KBM-7 (cell line): Measurements from ENCODE around the gene KASH5.

Experiments
- DNase-seq: peaks from one replicate; pipeline ENCODE4 v3.0.0-alpha.2; 2015
- in situ Hi-C: fragments of 300-500 bp; cut with MboI; formaldehyde crosslinking; loops from 2 replicates; pipeline ENCODE4 v1.14.3; 2020; ENCODE audit warnings: low sequenced_read_pairs, low pct_unique_long_range_greater_than_20kb, mixed read lengths

Gene KASH5

DNA sequence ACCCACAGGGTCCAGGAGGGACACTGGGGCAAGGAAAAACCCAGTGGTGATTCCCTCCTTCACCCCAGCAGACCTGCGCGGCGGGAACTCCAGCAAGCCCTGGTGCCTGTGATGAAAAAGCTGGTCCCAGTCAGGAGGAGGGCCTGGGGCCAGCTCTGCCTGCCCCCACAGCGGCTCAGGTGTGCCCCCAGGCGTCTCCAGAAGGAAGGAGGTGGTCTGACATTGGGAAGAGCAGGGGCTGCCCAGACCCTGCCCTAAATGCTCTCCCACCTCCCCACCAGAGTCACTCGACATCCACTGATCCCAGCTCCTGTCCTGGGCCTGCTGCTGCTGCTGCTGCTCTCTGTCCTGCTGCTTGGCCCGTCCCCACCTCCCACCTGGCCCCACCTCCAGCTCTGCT lies 29.0 kb downstream of the KASH5 start:
- in situ Hi-C loops, result no loop called here

DNA sequence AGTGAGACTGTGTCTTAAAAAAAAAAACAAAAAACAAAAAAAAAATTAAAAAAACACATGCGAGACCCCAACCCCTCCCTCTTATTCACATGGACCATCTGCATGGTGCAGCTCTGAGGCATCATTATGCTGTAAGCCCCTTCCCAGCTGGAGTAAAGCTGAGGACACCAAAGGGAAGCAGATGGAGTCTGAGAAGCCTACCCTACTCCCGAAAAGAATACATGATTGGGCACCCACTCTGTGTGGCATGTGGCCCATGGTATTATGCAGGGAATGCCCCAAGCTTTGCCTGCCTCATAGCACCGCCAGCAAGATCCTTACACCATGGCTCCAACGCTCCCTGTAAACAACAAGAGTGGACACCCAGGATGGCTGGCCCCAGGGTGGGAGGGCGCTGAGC lies 30.5 kb downstream of the KASH5 start:
- DNase-seq, result no peak

More for the DNA sequence above, 29.0 kb downstream of the KASH5 start:
- DNase-seq, result no peak

DNA sequence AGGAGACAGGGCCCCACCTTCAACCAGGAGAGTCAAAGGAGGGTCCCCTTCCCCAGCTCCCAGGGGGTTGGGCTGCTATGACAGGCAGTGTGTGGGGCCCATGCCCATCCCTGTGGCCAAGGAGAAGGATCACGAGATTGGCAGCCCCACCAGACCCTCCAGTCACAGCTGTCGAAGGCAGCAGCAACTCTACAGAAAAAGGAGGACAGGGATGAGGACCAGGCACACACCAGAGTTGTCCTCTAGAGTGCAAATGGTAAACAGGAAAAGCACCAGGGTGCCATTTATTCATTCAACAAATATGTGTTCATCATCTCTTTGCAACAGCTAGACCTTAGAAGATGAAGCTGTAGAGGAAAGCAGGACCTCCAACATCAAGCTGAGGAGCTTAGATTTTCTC lies 31.1 kb downstream of the KASH5 start:
- DNase-seq, result no peak
- in situ Hi-C loops, result no loop called here

More for the DNA sequence above, 30.5 kb downstream of the KASH5 start:
- in situ Hi-C loops, result no loop called here

DNA sequence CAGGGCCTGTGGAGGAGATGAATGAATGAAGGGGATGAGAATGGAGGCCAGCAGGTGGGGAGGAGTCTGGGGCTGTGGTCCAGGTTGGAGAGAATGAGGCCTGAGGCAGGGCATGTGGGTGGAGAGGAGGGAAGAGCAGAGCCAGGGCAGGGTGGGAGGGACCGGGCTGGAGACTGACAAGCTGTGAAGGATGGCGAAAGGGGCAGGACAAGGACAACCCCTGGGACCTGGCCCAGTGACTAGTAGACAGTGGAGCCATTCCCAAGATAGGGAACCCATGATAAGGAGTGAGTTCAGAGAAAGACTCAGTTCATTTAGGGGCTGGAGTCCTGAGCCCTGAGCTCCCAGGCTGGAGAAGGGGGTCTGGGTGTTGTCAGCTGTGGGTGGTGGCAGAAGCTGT lies 32.2 kb downstream of the KASH5 start:
- in situ Hi-C loops, result no loop called here
- no peak for DNase-seq

DNA sequence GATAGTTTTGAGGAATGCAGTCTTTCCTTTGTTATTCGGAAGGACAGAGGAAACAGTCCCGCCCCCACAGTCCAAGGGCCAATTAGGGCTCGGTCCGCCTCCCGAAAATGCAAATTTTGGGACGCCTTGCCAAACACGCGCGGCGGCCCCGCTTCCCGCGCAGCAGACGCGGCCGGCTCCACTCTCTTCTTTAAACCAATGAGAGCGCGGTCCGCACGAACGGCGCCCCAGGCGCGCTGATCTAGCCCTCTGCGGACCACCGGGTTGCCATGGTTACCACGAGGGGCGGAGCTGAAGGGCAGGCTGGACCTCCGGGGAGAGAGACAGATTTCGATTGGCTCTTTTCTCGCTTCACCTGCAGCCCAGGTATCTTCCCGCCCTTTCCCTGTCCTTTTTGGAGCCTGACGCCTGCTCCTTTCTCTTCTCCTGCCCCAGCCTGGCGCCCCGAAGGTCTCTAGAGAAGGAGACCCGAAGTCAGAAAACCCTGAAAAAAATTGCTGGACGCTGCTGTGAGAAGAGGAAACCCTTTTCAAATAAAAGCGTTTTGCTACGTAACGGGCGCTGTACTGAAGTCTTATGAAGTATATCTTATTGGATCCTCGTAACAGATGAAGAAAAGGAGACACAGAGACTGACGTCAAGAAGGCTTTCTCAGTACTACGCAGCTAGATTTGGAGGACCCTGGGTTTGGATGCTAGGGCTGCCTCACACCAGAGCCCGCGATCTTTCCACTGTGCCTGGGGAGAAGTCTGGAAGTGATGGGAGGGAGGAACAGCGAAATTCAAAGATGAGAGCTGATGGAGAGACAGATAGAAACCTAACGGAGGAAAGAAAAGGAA lies 33.2 kb downstream of the KASH5 start:
- peak; percentile 77 for DNase-seq
- in situ Hi-C loops, result no loop called here

DNA sequence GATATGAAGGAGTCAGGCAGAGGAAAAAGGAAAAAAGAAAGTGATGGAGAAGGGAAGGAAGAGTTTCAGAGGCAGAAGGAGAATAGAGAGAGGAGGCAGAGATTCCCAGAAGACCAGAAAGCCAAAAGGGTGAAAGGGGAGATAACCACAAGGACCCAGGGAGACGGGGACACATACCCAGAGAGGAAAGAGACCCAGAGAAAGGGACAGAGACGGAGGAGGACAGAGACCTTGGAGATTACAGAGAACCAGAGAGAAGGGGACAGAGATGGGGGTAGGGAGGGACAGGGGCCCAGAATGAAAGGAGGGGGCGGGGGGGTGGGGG lies 33.8 kb downstream of the KASH5 start:
- in situ Hi-C loops, result no loop called here
- DNase-seq, result no peak

DNA sequence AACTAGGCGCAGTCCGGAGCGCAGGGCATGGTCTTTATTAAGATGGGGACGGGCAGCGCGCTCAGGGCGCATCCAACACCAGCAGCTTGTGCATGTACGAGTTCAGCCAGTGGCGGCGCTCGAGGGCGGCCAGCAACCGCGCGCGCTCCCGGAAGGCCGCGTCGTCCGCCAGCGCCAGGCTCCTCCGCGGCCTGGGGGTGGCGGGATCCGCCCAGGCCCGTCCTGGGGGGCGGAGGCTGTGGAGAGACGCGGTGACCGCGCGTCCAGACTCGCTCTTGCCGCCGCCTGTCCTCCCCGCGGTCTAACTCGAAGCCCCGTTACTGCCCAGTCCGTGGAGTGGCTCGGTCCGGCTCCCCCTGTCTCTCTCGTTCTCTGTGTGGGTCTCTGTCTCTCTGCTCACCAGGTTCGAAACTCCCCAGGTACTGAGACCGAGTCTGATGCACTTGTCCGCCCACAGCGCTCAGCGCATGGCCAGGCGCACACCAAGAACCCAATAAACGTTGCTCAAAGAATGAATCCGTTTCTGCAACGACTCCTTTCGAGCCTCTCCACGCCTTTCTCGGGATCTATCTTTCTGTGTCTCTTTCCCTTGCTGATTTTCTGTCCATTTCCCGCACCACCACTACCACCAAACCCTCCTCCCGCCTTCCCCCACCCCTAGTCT lies 34.5 kb downstream of the KASH5 start:
- in situ Hi-C loops, result no loop called here
- peak; percentile 78 for DNase-seq

DNA sequence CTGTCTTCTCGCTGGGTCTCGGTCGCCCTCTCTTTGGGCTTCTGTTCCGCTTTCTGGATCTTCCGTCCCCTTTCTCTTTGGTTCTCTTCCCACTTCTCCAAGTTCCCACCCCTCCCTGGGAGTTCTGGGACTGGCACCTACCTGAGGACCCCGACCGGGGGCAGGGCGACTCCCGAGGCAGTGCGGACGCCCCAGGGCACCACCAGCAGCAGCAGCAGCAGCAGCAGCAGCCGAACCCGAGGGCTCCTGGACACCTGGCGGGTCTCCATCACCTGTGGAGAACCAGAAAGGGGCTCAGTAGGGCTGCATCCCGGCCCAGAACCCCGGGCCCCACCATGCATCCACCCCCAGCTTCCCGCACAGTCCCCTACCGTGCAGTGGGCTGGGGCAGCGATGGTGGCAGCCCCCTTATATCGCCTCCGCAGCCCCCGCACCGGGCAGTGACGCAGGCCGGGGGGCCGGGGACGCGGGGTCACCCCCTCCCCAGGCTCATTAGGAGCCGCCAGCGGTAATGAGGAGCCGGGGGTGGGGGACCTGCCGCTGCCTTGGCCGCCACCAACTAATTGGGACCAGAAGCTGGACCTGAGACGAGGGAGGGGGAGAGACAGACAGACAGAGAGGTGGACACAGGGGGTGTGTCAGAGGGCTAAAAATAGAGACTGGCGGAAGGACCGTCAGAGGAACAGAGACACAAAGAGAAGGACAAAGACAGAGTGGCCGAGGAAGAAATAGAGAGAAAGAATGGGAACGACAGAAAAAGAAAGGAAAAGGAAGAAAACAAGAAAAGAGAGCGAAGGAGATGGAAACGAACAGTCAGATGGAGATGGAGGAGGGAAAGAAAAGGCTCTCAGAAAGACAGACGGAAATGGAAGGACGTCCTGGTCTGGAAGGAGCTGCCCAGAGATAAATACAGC lies 35.3 kb downstream of the KASH5 start, which contains the start of gene PTH2:
Gene PTH2 (minus strand): TSS at position 371 of the 914 bp plus-strand sequence. CDS start 102 bp downstream, at position 269.
- DNase-seq, result no peak
- in situ Hi-C loops, result no loop called here

DNA sequence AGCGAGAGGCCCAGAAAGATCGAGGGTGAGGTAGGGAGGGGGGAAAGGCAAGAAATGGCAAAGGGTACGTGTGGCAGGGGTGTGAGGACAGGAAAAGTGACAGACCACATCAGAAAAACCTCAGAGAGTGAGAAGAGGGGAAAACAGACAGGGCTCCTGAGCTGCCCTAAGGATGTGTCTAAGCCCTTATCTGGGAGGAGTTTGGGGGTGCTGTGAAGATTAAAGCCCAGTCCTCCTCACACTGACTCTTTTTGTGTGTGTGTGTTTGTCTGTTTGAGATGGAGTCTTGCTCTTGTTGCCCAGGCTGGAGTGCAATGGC lies 35.9 kb downstream of the KASH5 start:
- in situ Hi-C loops, result no loop called here
- DNase-seq, result no peak

DNA sequence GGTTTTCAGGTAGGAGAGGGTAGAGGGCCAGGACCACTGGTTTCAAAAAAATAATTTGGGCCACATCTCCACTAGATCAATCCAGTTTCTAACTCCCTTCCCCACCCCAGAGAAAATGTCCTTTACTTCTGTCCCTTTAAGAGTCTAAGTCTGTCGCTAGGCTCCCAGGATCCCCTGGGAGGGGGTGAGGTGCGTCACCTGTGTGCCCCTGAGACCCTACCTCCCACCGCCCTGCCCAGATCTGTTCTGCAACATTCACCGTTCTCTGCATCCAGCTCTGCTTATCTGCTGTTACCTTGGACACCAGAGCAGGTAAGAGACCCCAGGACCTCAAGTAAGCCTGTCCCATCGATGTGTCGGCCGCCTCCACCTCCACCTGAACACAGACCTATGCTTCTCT lies 37.1 kb downstream of the KASH5 start, which contains the start of gene GFY:
Gene GFY (plus strand): TSS at position 211 of the 400 bp plus-strand sequence. CDS start 1,043 bp downstream, outside the sequence.
- in situ Hi-C loops, result no loop called here
- no peak for DNase-seq

DNA sequence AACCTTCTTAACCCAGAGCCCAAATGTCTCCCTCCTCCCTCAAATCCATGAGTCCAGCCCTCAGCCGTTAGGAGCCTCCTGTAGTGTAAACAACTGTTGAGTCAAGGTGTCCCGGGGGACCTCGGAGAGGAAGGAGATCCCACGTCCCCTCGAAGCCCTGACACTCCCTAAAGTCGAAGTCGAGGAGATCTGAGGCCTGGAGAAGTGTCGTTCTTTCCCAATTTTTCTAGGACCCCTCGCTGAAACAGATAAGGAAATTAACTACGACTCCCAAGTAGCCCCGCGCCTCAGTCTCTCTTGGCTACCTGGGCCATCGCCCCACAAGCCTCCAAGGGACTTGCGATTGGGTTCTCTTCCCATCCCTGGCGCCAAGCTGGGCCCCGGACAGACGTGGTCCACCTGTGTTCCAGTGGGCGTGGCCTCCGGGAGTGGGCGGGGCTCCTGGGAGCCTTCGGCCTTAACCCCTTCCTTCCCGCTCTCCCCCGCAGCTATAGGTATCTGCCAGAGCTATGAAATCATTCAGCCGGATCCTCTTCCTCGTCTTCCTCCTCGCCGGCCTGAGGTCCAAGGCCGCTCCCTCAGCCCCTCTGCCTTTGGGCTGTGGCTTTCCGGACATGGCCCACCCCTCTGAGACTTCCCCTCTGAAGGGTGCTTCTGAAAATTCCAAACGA lies 38.0 kb downstream of the KASH5 start:
- DNase-seq, result peak; percentile 51
- in situ Hi-C loops, result no loop called here

DNA sequence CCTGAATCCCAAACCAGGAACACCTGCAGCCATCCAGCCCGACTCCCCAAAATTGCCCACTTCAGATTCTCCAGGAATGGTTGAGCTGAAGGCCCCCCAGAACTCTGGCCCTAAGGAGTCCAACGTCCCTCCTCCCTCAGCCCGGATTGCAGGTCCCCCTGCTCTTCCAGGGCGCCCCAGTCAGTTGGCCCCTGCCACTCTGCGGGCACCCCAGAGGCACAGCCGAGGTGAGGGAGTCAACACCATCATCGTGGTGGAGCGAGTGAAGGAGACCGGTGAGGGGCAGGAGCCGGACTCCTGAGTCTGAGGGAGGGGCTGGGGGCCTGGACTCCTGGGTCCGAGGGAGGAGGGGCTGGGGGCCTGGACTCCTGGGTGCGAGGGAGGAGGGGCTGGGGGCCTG lies 39.3 kb downstream of the KASH5 start:
- DNase-seq, result no peak
- in situ Hi-C loops, result no loop called here

DNA sequence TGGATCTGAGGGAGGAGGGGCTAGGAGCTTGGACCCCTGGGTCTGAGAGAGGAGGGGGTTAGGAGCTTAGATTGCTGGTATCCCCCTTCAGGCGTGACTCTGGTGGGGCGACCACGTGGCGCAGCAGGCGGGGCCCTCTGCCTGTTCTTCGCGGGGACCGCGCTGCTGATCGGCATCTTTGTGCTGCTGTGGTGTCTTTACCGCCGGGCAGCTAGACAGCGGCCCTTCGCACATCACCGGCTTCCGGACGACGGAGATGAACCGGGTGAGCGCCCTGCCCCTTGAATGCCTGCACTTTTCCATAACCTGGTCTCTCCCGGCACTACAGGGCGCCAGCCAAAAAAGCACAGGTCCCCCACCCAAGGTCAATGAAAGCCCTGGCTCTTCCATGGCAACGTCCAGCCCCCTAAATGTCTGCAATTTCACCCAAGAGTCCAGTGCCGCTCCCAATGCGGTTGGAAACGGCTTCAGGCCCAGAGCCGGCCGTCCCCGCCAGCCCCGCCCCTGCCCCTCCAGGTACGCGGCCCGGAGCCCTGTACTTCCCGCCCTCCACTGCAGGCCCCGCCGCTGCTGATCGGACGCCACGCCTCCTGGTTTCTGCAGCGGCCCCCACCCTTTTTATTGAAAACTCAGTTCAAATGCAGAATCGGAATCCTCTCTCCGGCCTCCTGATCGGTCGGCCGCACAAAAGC lies 40.0 kb downstream of the KASH5 start:
- in situ Hi-C loops, result no loop called here
- no peak for DNase-seq

DNA sequence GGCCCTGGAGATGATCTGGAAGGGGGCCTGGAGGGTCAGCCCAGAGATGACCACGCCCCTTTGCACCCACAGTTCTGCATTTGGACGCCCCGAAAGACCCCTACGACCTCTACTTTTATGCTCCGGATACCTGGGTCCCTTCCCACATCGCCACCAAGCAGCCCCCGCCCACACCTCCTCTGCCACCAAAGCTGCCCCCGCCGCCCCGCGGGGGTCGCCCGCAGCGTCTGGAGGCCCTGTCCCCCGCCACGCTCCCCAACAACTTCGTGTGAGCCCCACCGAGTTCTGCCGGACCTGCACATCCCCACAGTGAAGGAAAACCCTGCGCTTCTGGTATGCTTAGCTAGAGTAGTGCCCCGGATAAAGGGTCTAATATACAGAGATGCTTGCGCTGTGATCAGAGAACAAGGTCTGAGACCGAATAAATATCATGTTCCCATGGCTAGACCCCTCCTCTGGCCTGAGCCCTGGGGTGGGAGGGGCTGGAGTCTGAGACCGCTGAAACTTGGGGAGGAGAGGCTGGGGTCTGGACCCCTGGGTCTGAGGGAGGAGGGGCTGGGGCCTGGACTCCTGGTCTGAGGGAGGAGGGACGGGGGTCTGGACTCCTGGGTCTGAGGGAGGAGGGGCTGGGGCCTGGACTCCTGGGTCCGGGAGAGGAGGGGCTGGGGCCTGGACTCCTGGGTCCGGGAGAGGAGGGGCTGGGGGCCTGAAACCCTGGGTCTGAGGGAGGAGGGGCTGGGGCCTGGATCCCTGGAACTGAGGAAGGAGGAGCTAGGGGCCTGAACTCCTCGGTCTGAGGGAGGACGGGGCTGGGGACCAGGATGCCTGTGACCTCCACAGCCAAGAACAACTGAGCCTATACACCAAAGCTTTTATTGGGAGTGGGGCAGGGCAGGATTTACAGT lies 40.8 kb downstream of the KASH5 start:
- in situ Hi-C loops, result no loop called here

DNA sequence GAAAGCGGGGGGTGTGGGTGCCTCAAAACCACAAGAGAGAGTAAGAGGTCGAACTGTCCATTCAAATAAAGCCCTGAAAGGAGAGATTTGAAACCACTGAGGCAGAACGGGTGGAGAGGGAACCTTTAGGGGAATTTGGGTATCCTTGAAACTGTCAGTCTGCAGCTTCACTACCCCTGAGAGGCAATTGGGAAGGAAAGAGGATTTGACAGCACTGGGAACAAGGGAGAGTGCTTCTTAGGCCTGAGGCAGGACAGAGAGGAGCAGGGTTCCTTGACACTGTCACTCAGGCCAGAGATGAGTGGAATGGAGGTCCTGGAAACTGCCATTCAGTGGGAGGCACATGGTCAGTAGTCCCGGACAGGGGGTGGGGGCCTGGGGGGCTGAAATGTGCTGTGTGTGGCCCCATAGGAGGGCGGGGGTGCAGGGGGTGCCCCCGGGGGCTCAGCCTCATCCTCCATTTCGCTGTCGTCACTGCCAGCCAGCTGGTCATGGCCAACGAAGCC lies 42.2 kb downstream of the KASH5 start:
- no peak for DNase-seq
- in situ Hi-C loops, result no loop called here

More for the DNA sequence above, 40.8 kb downstream of the KASH5 start:
- no peak for DNase-seq

DNA sequence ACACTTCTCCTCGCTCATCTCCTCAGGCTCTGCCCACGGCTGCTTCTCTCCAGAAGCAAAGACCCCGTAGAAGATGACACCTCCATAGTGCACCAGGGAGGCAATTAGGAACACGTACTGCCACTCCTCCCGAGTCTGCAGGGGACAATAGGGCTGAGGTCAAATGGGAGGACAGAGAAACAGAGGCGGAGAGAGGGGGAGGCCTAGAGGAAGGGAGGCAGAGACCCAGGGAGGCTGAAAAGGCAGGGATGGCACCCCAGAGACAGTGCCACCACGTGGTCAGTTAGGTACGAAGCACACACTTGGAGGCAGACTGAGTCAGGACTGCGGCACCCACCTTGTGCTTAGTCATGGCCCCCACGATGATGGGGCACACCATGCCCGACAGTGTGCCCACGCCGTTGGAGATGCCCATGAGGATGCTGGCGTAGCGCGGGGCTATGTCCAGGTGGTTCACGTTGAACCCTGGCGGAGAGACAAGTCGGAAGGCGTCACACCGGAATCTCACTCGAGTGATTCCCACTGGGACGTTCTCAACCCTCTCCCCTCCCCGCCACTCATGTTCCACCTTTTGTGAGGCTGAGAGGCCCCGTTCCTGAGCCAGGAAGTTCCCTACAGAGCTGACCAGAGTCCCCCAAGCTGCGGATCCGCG lies 42.8 kb downstream of the KASH5 start:
- in situ Hi-C loops, result no loop called here
- DNase-seq, result no peak

DNA sequence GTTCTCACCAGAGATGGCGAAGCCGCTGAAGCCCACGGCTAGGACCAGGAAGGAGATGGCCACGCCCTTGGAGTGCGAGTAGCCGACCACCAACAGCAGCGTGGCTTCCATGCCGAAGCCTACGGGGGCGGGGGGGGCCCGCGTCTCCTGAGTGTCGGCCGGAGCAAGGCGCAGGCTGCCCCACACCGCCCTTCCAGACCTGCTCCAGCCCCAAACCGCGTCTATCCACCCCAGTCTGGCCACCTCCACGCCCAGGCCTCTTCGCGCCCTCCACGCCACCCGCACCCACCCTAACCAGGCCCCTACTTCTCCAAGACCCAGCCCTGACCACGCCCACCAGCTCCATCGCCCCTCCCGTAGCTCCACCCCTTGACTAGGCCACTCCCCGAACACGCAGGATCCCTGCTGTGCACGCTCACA lies 43.3 kb downstream of the KASH5 start:
- DNase-seq, result no peak
- in situ Hi-C loops, result no loop called here
